Thyroid gland (tissue), 4 donors: Measurements from ENCODE around the gene L1CAM.

Experiments used
- POLR2A ChIP-seq, 2 donors: fragments of 450-650 bp; IDR thresholded peaks; one replicate each; pipeline ENCODE4 v1.6.1; 2017; ENCODE audit warnings: antibody characterized with exemption in 2 of 2, mild to moderate bottlenecking in 2 of 2, moderate library complexity in 1 of 2
- TF ChIP-seq, protein P1 (sequence below), 6 experiments: fragments of 200-600 bp in 3 of 6; fragments of 450-650 bp in 3 of 6; sonication (generic) in 3 of 6; IDR thresholded peaks; one replicate each; pipeline ENCODE4 v1.5.1; 2016 to 2019; ENCODE audit warnings: antibody characterized with exemption in 6 of 6, mild to moderate bottlenecking in 2 of 6, inconsistent platforms in 1 of 6, moderate library complexity in 1 of 6

DNA sequence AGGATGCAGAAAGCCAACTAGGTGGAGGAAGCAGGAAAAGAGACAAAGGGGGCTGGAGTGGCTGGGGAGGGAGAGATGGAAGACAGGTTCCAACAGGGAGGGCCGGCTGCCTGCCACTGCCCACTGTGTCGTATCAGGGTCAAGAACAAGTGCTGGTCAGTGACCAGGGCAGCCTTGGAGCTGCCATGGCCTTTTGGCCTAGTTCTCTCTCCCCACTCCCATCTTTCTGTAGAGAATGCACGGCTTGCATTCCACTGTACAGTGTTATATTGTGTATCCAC lies 11.9 kb downstream of the L1CAM start:
- TF ChIP-seq, protein P1, sequence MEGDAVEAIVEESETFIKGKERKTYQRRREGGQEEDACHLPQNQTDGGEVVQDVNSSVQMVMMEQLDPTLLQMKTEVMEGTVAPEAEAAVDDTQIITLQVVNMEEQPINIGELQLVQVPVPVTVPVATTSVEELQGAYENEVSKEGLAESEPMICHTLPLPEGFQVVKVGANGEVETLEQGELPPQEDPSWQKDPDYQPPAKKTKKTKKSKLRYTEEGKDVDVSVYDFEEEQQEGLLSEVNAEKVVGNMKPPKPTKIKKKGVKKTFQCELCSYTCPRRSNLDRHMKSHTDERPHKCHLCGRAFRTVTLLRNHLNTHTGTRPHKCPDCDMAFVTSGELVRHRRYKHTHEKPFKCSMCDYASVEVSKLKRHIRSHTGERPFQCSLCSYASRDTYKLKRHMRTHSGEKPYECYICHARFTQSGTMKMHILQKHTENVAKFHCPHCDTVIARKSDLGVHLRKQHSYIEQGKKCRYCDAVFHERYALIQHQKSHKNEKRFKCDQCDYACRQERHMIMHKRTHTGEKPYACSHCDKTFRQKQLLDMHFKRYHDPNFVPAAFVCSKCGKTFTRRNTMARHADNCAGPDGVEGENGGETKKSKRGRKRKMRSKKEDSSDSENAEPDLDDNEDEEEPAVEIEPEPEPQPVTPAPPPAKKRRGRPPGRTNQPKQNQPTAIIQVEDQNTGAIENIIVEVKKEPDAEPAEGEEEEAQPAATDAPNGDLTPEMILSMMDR (IDR thresholded peaks at IDR 0.05), result no peak
- no peak for TF ChIP-seq POLR2A (IDR thresholded peaks at IDR 0.05)
